GM18505 (cell line): ENCODE data around the gene NRG3.

ENCODE experiments used
- ATAC-seq: cut with Tn5 transposase; IDR thresholded peaks from one replicate; pipeline ENCODE4 v1.9.1; 2021; ENCODE audit not compliant: unreplicated experiment
- POLR2A ChIP-seq: IDR thresholded peaks from 4 replicates; pipeline ENCODE4 v1.6.1; 2011; ENCODE audit warnings: borderline replicate concordance; ENCODE audit not compliant: insufficient read depth, insufficient read length; ENCODE audit errors: extremely low read depth

The NRG3 gene

GRCh38 chr10:82850191-82850590 lies 975.2 kb downstream of the NRG3 start:
- no peak for ATAC-seq
- no peak for TF ChIP-seq POLR2A

GRCh38 chr10:82856957-82857613 lies 982.1 kb downstream of the NRG3 start:
- no peak for ATAC-seq
- TF ChIP-seq POLR2A = no peak

- no peak for TF ChIP-seq POLR2A
- no peak for ATAC-seq
Measured at GRCh38 chr10:82861889-82862288, 986.9 kb downstream of the NRG3 start.

GRCh38 chr10:82865366-82865765 lies 990.4 kb downstream of the NRG3 start:
- TF ChIP-seq POLR2A = no peak
- no peak for ATAC-seq

GRCh38 chr10:82866424-82867020 lies 991.5 kb downstream of the NRG3 start:
- ATAC-seq = no peak

GRCh38 chr10:82867056-82867455 lies 992.1 kb downstream of the NRG3 start:
- TF ChIP-seq POLR2A = no peak
- no peak for ATAC-seq

More at GRCh38 chr10:82866424-82867020, 991.5 kb downstream of the NRG3 start:
- no peak for TF ChIP-seq POLR2A

GRCh38 chr10:82874671-82875070 lies 999.7 kb downstream of the NRG3 start:
- no peak for TF ChIP-seq POLR2A
- no peak for ATAC-seq

- no peak for ATAC-seq
- TF ChIP-seq POLR2A = no peak
Measured at GRCh38 chr10:82880776-82881290, 1005.8 kb downstream of the NRG3 start.

GRCh38 chr10:82882722-82883121 lies 1007.7 kb downstream of the NRG3 start:
- TF ChIP-seq POLR2A = no peak
- no peak for ATAC-seq

- no peak for ATAC-seq
- no peak for TF ChIP-seq POLR2A
Measured at GRCh38 chr10:82883603-82884002, 1008.6 kb downstream of the NRG3 start.

- TF ChIP-seq POLR2A = no peak
- ATAC-seq = no peak
Measured at GRCh38 chr10:82887488-82887887, 1012.5 kb downstream of the NRG3 start.

GRCh38 chr10:82888809-82889455 lies 1013.9 kb downstream of the NRG3 start:
- no peak for ATAC-seq
- no peak for TF ChIP-seq POLR2A

GRCh38 chr10:82889728-82890127 lies 1014.7 kb downstream of the NRG3 start:
- TF ChIP-seq POLR2A = no peak
- ATAC-seq = no peak

- TF ChIP-seq POLR2A = no peak
- ATAC-seq = no peak
Measured at GRCh38 chr10:82890573-82890972, 1015.6 kb downstream of the NRG3 start.
